ENCODE results near the gene LTB4R2.

LTB4R2 gene

GRCh38 chr14:24282736-24283135 lies 27.2 kb upstream of the LTB4R2 start (continued):
- no peak for TF ChIP-seq ZNF280D (tag by site-specific recombination; IDR thresholded peaks at IDR 0.05)
- no peak for TF ChIP-seq ZNF707 (tag by site-specific recombination; IDR thresholded peaks at IDR 0.05)
- TF ChIP-seq, protein P1, sequence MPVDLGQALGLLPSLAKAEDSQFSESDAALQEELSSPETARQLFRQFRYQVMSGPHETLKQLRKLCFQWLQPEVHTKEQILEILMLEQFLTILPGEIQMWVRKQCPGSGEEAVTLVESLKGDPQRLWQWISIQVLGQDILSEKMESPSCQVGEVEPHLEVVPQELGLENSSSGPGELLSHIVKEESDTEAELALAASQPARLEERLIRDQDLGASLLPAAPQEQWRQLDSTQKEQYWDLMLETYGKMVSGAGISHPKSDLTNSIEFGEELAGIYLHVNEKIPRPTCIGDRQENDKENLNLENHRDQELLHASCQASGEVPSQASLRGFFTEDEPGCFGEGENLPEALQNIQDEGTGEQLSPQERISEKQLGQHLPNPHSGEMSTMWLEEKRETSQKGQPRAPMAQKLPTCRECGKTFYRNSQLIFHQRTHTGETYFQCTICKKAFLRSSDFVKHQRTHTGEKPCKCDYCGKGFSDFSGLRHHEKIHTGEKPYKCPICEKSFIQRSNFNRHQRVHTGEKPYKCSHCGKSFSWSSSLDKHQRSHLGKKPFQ (tag by site-specific recombination; IDR thresholded peaks at IDR 0.05): no peak
- no peak for TF ChIP-seq ZNF26 (tag by site-specific recombination; IDR thresholded peaks at IDR 0.05)
- TF ChIP-seq ZNF692 (tag by site-specific recombination; IDR thresholded peaks at IDR 0.05): 0 out of 2 replicates have a peak, but pooled peaks have one; percentile 20
- no peak for TF ChIP-seq ZEB2 (tag by site-specific recombination; IDR thresholded peaks at IDR 0.05)

DNA sequence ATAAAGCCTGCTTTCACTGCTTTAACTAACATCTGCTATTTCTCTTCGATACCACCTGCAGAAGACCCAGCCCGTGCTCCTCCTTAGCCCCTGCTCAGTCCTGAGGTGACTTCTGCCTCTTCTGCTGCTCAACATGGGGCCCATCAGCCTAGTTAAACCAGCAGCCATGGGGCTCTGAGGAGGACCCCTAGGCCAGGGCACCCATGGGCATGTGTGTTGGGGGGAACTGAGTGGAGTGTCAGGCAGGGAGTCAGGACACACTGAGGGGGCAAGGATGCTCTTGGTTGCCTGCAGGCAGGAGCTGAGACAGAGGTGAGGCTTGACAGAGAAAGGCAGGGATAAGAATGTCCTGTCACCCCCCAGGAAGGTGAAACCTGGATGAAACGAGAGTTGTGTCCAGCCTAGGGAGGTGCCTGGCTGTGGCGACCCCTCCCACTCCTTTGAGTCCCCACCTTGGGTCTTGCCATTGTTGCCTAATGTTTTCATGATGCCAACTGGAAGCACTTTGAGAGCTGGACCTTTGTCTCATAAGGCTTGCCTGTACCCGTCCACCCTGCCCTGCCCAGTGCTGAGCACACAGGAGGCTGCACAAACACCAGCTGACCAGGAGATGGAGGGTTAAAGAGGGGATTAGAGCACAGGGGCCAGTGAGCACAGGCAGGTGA lies 26.0 kb upstream of the LTB4R2 start:
- CTCF ChIA-PET: interaction anchor here (0.5 to 2.0 kb wide), 6 partner anchors 11 to 147 kb away, joined by 3 to 7 read pairs (median 4); partner anchors contain the start of genes CBLN3, KHNYN and TINF2
- Histone ChIP-seq H3K36me3 (ENCODE audit: control insufficient read depth in 2 of 2, insufficient read depth in 1 of 2, low read length in 2 of 2) (no peaks in the 10 kb centered on the region), H3K9me3 (ENCODE audit: control insufficient read depth, insufficient read depth, low read depth, low read length) (no peaks in the 10 kb centered on the region), H3K4me3 (ENCODE audit: low read depth, low read length) (no peak overlapping the region), H3K27ac (ENCODE audit: extremely low read depth, low read depth, low read length) (0 out of 2 replicates have a peak overlapping the region, but pooled peaks have one; percentile 31), H3K4me1 (ENCODE audit: control insufficient read depth, insufficient read depth, low read length) (no peaks in the 10 kb centered on the region)
- no peak for TF ChIP-seq ZFP3 (tag by site-specific recombination; IDR thresholded peaks at IDR 0.05; ENCODE audit: low read depth)
- no peak for TF ChIP-seq ZNF514 (tag by site-specific recombination; IDR thresholded peaks at IDR 0.05)
- TF ChIP-seq ZFP41 (tag by site-specific recombination; IDR thresholded peaks at IDR 0.05; ENCODE audit: borderline replicate concordance): no peak
- POLR2A ChIA-PET: interaction anchor here (1.4 to 2.1 kb wide), 3 partner anchors 10 to 42 kb away, joined by 3 to 12 read pairs (median 9); partner anchors contain the start of genes RABGGTA and TINF2

DNA sequence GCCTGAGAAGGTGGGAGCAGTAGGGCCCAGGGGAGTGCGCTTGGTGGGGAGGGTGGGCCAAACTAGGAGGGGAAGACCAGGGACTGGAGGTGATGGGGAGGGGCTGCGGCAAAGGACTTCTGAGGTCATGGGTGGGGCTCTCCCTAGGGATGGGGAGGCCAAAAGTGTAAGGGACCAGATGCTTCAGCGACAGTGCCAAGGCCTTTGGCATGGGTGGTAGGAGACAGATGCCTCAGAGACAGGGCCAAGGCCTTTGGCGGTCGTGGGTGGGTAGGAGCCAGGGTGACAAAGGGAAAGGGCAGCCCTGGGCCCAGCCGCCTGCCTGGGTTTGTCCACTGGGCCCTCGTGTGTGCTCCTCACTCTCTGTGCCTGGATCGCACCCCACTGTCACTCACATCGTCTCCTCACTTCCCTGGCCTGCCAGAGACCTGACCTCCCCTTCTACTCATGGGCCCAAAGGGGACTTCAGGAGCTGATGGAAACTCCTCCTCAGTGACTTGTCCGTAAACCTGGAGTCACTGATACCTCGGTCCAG lies 25.4 kb upstream of the LTB4R2 start:
- Histone ChIP-seq H3K4me1 (ENCODE audit: control insufficient read depth, insufficient read depth, low read length) (no peaks in the 10 kb centered on the region), H3K4me3 (ENCODE audit: low read depth, low read length) (no peak overlapping the region), H3K36me3 (ENCODE audit: control insufficient read depth in 2 of 2, insufficient read depth in 1 of 2, low read length in 2 of 2) (peaks cover 0 to 4% of the 10 kb centered on the region in 2 experiments; a peak in 1 of 3 replicates), H3K27ac (ENCODE audit: extremely low read depth, low read depth, low read length) (no peak overlapping the region), H3K9me3 (ENCODE audit: control insufficient read depth, insufficient read depth, low read depth, low read length) (no peaks in the 10 kb centered on the region)
- CTCF ChIA-PET: interaction anchor here (2.0 kb wide), 1 partner anchor 42 kb away, joined by 7 read pairs; the partner anchor contains the start of gene TINF2
- POLR2A ChIA-PET: interaction anchor here (1.7 to 2.1 kb wide), 2 partner anchors 13 to 42 kb away, joined by 9 to 12 read pairs; partner anchors contain the start of genes RABGGTA and TINF2
- TF ChIP-seq ZNF121 (tag by site-specific recombination; IDR thresholded peaks at IDR 0.05) (no peak), ZNF514 (tag by site-specific recombination; IDR thresholded peaks at IDR 0.05) (no peak), ZNF341 (tag by site-specific recombination; IDR thresholded peaks at IDR 0.05; ENCODE audit: low read depth) (no peak), ZNF132 (tag by site-specific recombination; IDR thresholded peaks at IDR 0.05; ENCODE audit: borderline replicate concordance) (no peak), GLI4 (tag by site-specific recombination; IDR thresholded peaks at IDR 0.05) (no peak), ZNF394 (tag by site-specific recombination; IDR thresholded peaks at IDR 0.05; ENCODE audit: borderline replicate concordance) (no peak), ZNF610 (tag by site-specific recombination; IDR thresholded peaks at IDR 0.05; ENCODE audit: borderline replicate concordance) (no peak), PBX3 (CRISPR knock-in tag; IDR thresholded peaks at IDR 0.05) (no peak), ZNF335 (tag by site-specific recombination; conservative IDR thresholded peaks at IDR 0.05) (no peak)
- TF ChIP-seq, protein P2, sequence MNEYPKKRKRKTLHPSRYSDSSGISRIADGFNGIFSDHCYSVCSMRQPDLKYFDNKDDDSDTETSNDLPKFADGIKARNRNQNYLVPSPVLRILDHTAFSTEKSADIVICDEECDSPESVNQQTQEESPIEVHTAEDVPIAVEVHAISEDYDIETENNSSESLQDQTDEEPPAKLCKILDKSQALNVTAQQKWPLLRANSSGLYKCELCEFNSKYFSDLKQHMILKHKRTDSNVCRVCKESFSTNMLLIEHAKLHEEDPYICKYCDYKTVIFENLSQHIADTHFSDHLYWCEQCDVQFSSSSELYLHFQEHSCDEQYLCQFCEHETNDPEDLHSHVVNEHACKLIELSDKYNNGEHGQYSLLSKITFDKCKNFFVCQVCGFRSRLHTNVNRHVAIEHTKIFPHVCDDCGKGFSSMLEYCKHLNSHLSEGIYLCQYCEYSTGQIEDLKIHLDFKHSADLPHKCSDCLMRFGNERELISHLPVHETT (tag by site-specific recombination; IDR thresholded peaks at IDR 0.05): no peak
- TF ChIP-seq, protein P3, sequence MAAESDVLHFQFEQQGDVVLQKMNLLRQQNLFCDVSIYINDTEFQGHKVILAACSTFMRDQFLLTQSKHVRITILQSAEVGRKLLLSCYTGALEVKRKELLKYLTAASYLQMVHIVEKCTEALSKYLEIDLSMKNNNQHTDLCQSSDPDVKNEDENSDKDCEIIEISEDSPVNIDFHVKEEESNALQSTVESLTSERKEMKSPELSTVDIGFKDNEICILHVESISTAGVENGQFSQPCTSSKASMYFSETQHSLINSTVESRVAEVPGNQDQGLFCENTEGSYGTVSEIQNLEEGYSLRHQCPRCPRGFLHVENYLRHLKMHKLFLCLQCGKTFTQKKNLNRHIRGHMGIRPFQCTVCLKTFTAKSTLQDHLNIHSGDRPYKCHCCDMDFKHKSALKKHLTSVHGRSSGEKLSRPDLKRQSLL (tag by site-specific recombination; IDR thresholded peaks at IDR 0.05): no peak
